Common myeloid progenitor, CD34-positive (primary cell): ENCODE data around the gene IFFO2.

Source experiments
- CTCF ChIA-PET: fragments of 350-600 bp; sonication (Branson Sonifier 250); formaldehyde crosslinking; loops from one replicate; lab custom pipeline; 2021; ENCODE audit warnings: antibody characterized with exemption; lab: Charles Lee
- POLR2A ChIA-PET: fragments of 350-600 bp; sonication (Branson Sonifier 250); formaldehyde crosslinking; loops from one replicate; lab custom pipeline; 2021; ENCODE audit warnings: antibody characterized with exemption; lab: Charles Lee
- DNase-seq, 3 donors: peaks; one replicate each; pipeline versions ENCODE4 v3.0.0 to v3.0.0-alpha.2; 2013
- H3K27ac ChIP-seq, 2 experiments: 1 replicate in 1 of 2; 2 replicates in 1 of 2; pipeline ENCODE4 v1.7.0; 2013; ENCODE audit warnings: inconsistent platforms in 2 of 2, low read length in 2 of 2, mild to moderate bottlenecking in 2 of 2, low read depth in 1 of 2, moderate library complexity in 1 of 2; ENCODE audit not compliant: severe bottlenecking in 2 of 2, insufficient read depth in 1 of 2, poor library complexity in 1 of 2
- H3K27me3 ChIP-seq, 5 experiments: replicated peaks in 2 of 5; 1 replicate in 3 of 5; 2 replicates in 2 of 5; pipeline versions ENCODE4 v1.6.1 to v1.7.0; 2013; ENCODE audit warnings: low read length in 4 of 5, mild to moderate bottlenecking in 2 of 5, moderate library complexity in 2 of 5, inconsistent platforms in 1 of 5; ENCODE audit not compliant: insufficient read depth in 5 of 5, control insufficient read depth in 4 of 5
- H3K36me3 ChIP-seq, 4 experiments: 1 replicate in 2 of 4; 2 replicates in 2 of 4; pipeline versions ENCODE4 v1.6.1 to v1.7.0; 2013; ENCODE audit warnings: low read length in 3 of 4, control low read depth in 1 of 4, mild to moderate bottlenecking in 1 of 4; ENCODE audit not compliant: control insufficient read depth in 4 of 4, insufficient read depth in 4 of 4
- H3K4me1 ChIP-seq, 4 experiments: 1 replicate in 3 of 4; 2 replicates in 1 of 4; pipeline versions ENCODE4 v1.6.1 to v1.7.1; 2013; ENCODE audit warnings: low read length in 3 of 4, mild to moderate bottlenecking in 3 of 4, control low read depth in 1 of 4, inconsistent platforms in 1 of 4, moderate library complexity in 1 of 4; ENCODE audit not compliant: control insufficient read depth in 4 of 4, insufficient read depth in 4 of 4; ENCODE audit errors: control extremely low read depth in 1 of 4
- H3K4me3 ChIP-seq, 7 experiments: 1 replicate in 4 of 7; 2 replicates in 3 of 7; pipeline versions ENCODE4 v1.5.1 to v1.7.0; 2013; ENCODE audit warnings: mild to moderate bottlenecking in 7 of 7, low read length in 6 of 7, moderate library complexity in 6 of 7, inconsistent platforms in 2 of 7, low read depth in 2 of 7, control low read depth in 1 of 7; ENCODE audit not compliant: insufficient read depth in 4 of 7, control insufficient read depth in 1 of 7; ENCODE audit errors: extremely low read depth in 1 of 7
- H3K9me3 ChIP-seq, 5 experiments: 1 replicate in 4 of 5; 2 replicates in 1 of 5; pipeline versions ENCODE4 v1.6.1 to v1.7.1; 2013; ENCODE audit warnings: low read length in 4 of 5, mild to moderate bottlenecking in 2 of 5, inconsistent platforms in 1 of 5, low read depth in 1 of 5, moderate library complexity in 1 of 5; ENCODE audit not compliant: control insufficient read depth in 4 of 5, insufficient read depth in 2 of 5; ENCODE audit errors: control extremely low read depth in 1 of 5
- WGBS: methylation state at CpG from one replicate; pipeline ENCODE4 v1.1.5; 2013; ENCODE audit not compliant: insufficient coverage; 5-methylcytosine and 5-hydroxymethylcytosine counted together

The IFFO2 gene

DNA sequence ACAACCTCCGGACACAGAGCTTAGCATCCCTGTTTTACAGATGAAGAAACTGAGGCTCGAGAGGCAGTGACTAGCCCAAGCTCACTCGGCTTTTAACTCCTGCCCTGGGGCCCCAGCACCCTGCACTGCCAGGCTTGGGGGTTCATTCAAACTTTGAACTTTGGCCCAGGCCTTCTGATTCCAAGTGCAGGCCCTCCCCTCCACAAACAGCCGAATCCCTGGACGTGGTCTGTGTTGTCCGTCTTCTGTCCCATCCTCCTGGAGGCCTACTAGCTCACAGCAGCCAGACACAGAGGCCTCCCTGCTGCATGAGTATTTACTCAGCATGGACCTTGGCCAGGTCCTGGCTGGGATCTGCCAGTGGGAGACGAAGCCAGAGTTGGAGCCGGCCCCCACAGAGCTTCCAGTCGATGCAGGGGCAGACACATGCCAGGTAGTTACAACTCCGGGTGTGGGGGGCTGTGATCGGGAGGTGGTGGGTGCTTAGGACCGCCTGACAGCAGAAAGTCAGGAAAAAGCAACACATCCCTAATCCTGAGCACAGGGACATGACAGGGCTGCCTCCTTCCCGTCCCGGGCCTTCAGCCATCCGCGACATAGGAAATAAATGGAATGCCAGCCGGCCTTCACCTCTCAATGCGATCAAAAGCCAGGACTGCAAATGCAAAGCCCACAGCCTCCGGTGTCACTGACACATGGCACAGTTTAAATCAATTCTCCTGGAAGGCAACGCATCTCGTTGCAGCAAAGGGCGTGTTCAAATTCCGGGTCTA is 7.4 kb downstream of the IFFO2 start:
- WGBS, result 47% methylated on average over 21 of the region's 23 CpGs
- ChIA-PET POLR2A (interaction anchor here (0.8 to 1.1 kb wide), 2 partner anchors 22 to 36 kb away, joined by 3 to 5 read pairs; no protein-coding TSS in a partner anchor), CTCF (interaction anchor here (0.7 to 8.4 kb wide), 9 partner anchors 13 to 41 kb away, joined by 3 to 86 read pairs (median 5); no protein-coding TSS in a partner anchor)
- peaks cover 0 to 4% (median 0%) of the 10 kb centered on the region in 4 experiments for H3K36me3 ChIP-seq
- peak overlapping the region; percentile 96 to 98 for H3K27ac ChIP-seq
- H3K9me3 ChIP-seq, result no peaks in the 10 kb centered on the region
- H3K27me3 ChIP-seq, result no peaks in the 10 kb centered on the region
- H3K4me1 ChIP-seq, result peaks cover 16 to 95% (median 90%) of the 10 kb centered on the region in 4 experiments
- no peak for DNase-seq
- H3K4me3 ChIP-seq, result peak overlapping the region in 6 of 7 experiments; percentile 47 to 76 (median 58)

GRCh38 chr1:18948048-18948912 is 8.2 kb downstream of the IFFO2 start:
- H3K4me1 ChIP-seq, result peaks cover 16 to 87% (median 82%) of the 10 kb centered on the region in 4 experiments
- peaks cover 0 to 6% (median 0%) of the 10 kb centered on the region in 4 experiments for H3K36me3 ChIP-seq
- 23% methylated on average over 13 of the region's 15 CpGs for WGBS
- ChIA-PET CTCF (interaction anchor here (1.0 to 8.4 kb wide), 7 partner anchors 12 to 40 kb away, joined by 3 to 86 read pairs (median 5); no protein-coding TSS in a partner anchor), POLR2A (interaction anchor here (1.1 kb wide), 1 partner anchor 21 kb away, joined by 5 read pairs; no protein-coding TSS in a partner anchor)
- peak overlapping the region; percentile 20 to 45 for H3K27ac ChIP-seq
- no peaks in the 10 kb centered on the region for H3K27me3 ChIP-seq
- H3K9me3 ChIP-seq, result no peaks in the 10 kb centered on the region
- peak in 2 of 3 donors; percentile 93 to 95 for DNase-seq
- peak overlapping the region in 4 of 7 experiments; percentile 16 to 57 (median 31) for H3K4me3 ChIP-seq

GRCh38 chr1:18947570-18947969 is 8.9 kb downstream of the IFFO2 start:
- Histone ChIP-seq H3K27me3 (no peaks in the 10 kb centered on the region), H3K4me1 (peaks cover 15 to 80% (median 76%) of the 10 kb centered on the region in 4 experiments), H3K27ac (peak overlapping the region in 1 of 2 experiments; percentile 45), H3K9me3 (no peaks in the 10 kb centered on the region), H3K4me3 (peak overlapping the region in 2 of 7 experiments; percentile 19 to 43), H3K36me3 (peaks cover 0 to 8% (median 0%) of the 10 kb centered on the region in 4 experiments)
- DNase-seq, result peak in 2 of 3 donors; percentile 31 to 43
- WGBS, result 81% methylated on average over 7 of the region's 9 CpGs
- ChIA-PET CTCF (interaction anchor here (1.8 to 8.4 kb wide), 2 partner anchors 22 to 40 kb away, joined by 11 to 86 read pairs; no protein-coding TSS in a partner anchor), POLR2A (no interaction called here)

DNA sequence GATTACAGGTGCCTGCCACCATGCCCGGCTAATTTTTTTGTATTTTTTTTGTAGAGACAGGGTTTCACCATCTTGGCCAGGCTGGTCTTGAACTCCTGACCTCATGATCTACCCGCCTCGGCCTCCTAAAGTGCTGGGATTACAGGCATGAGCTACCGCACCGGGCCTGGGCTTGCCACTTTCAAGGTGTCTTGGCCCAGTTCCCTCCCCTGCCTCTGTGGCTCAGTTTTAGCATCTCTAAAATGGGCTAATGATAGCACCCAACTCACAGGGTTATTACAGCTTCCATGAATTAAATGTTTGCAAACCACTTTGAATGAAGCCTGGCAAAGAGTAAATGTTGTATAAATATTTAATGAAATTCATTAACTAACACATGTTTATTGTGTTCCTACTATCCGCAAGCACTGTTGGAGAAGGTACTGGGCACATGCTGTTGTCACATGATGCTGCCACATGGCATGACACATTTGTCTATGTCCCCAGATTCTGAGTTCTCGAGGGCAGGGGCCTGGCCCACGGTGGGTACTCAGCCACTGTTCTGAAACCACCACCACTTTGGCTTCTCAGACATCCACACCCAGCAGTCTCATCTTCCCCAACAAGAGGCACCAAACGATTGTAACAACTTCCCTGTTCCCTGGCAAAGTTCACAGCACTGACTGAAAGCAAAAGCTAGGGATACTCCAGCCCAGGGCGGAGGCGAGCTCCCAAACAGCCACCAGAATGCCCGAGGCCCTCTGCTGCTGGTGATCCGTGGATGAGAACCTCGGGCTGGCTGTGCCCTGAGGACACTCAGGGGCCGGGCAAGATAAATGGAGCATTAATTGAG is 9.7 kb downstream of the IFFO2 start:
- peak in 2 of 3 donors; percentile 46 to 64 for DNase-seq
- Histone ChIP-seq H3K9me3 (no peaks in the 10 kb centered on the region), H3K27ac (no peak overlapping the region), H3K4me1 (peaks cover 7 to 72% (median 68%) of the 10 kb centered on the region in 4 experiments), H3K36me3 (peaks cover 0 to 8% (median 0%) of the 10 kb centered on the region in 4 experiments), H3K4me3 (no peak overlapping the region), H3K27me3 (no peaks in the 10 kb centered on the region)
- 84% methylated on average over 14 of the region's 15 CpGs for WGBS
- CTCF ChIA-PET, result interaction anchor here (0.7 to 3.1 kb wide), 4 partner anchors 10 to 34 kb away, joined by 3 to 17 read pairs (median 3); no protein-coding TSS in a partner anchor
- POLR2A ChIA-PET, result no interaction called here

DNA sequence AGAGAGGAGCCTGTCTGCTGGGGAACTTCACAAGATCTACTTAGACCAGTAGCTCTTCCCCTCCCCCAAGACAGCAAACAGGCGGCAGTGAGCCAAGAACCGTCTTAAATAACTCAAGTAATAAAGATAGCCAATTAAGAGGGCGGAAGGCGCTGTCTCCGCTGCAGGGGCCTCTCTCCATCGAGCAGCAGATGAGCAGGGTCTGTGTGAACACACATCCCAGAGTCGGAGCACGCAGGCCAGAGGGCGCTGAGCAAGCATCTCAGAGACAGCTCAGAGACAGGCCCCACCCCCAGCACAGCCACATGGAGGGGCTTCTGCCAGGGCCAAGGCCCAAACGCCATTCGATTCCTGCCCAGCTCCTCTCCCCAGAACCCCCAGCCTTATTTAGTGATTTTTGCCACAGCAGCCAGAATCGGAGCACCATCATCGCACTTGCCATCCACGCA is 11.1 kb downstream of the IFFO2 start:
- POLR2A ChIA-PET, result no interaction called here
- peak in 2 of 3 donors; percentile 64 to 76 for DNase-seq
- Histone ChIP-seq H3K27ac (no peak overlapping the region), H3K9me3 (no peaks in the 10 kb centered on the region), H3K4me1 (peaks cover 3 to 59% (median 54%) of the 10 kb centered on the region in 4 experiments), H3K36me3 (peaks cover 0 to 8% (median 0%) of the 10 kb centered on the region in 4 experiments), H3K27me3 (no peaks in the 10 kb centered on the region), H3K4me3 (peak overlapping the region in 1 of 7 experiments; percentile 11)
- CTCF ChIA-PET, result interaction anchor here (1.0 to 3.1 kb wide), 7 partner anchors 9 to 184 kb away, joined by 3 to 17 read pairs (median 4); no protein-coding TSS in a partner anchor
- WGBS, result 34% methylated on average over 10 of the region's 14 CpGs

GRCh38 chr1:18944810-18945209 is 11.7 kb downstream of the IFFO2 start:
- Histone ChIP-seq H3K27ac (no peak overlapping the region), H3K36me3 (peaks cover 0 to 8% (median 0%) of the 10 kb centered on the region in 4 experiments), H3K27me3 (no peaks in the 10 kb centered on the region), H3K9me3 (no peaks in the 10 kb centered on the region), H3K4me1 (peaks cover 3 to 53% (median 48%) of the 10 kb centered on the region in 4 experiments), H3K4me3 (no peak overlapping the region)
- no CpG with 5 or more reads among the region's 2 CpGs for WGBS
- no peak for DNase-seq
- ChIA-PET CTCF (interaction anchor here (1.0 to 3.1 kb wide), 8 partner anchors 9 to 185 kb away, joined by 3 to 17 read pairs (median 4); no protein-coding TSS in a partner anchor), POLR2A (no interaction called here)
